ENCODE results near the gene OAS1. TPM values are rescaled to one million over a fixed set of nuclear protein-coding genes. Genes with fewer than 3 reads are reported as not detected.

The OAS1 gene
- total and polyA plus RNA-seq, 2 donors (not counting 1 experiment from before 2014, with no cell fraction given): 48.3 to 70.2 TPM

GRCh38 chr12:112962561-112962960, 55.8 kb downstream of the OAS1 start:
- no peaks in the 10 kb centered on the region for H3K27me3 ChIP-seq (replicated peaks in 1 of 4; ENCODE audit: control extremely low read depth in 1 of 4, control insufficient read depth in 3 of 4, insufficient read depth in 4 of 4, low read length in 3 of 4)
- WGBS (ENCODE audit: insufficient coverage): 96% methylated on average over 5 of the region's 7 CpGs
- peaks cover 6% of the 10 kb centered on the region for H3K9me3 Mint-ChIP-seq (ENCODE audit: insufficient read depth)
- H3K4me2 ChIP-seq (replicated peaks; ENCODE audit: low read depth, low read length, poor library complexity, severe bottlenecking): no peak overlapping the region
- ChIA-PET CTCF (interaction anchor here (1.1 kb wide), 1 partner anchor 68 kb away, joined by 3 read pairs; no protein-coding TSS in a partner anchor), POLR2A (no interaction called here)
- H3K9me3 ChIP-seq (ENCODE audit: control extremely low read depth in 1 of 3, control insufficient read depth in 2 of 3, insufficient read depth in 1 of 3, low read length in 2 of 3): peaks cover 0 to 6% (median 0%) of the 10 kb centered on the region in 3 donors
- peaks cover 0 to 59% of the 10 kb centered on the region in 2 experiments for H3K36me3 ChIP-seq (replicated peaks in 1 of 2; ENCODE audit: control extremely low read depth in 1 of 2, control insufficient read depth in 1 of 2, extremely low read depth in 1 of 2, insufficient read depth in 2 of 2, low read length in 1 of 2)
- TF ChIP-seq, protein P1, sequence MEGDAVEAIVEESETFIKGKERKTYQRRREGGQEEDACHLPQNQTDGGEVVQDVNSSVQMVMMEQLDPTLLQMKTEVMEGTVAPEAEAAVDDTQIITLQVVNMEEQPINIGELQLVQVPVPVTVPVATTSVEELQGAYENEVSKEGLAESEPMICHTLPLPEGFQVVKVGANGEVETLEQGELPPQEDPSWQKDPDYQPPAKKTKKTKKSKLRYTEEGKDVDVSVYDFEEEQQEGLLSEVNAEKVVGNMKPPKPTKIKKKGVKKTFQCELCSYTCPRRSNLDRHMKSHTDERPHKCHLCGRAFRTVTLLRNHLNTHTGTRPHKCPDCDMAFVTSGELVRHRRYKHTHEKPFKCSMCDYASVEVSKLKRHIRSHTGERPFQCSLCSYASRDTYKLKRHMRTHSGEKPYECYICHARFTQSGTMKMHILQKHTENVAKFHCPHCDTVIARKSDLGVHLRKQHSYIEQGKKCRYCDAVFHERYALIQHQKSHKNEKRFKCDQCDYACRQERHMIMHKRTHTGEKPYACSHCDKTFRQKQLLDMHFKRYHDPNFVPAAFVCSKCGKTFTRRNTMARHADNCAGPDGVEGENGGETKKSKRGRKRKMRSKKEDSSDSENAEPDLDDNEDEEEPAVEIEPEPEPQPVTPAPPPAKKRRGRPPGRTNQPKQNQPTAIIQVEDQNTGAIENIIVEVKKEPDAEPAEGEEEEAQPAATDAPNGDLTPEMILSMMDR (IDR thresholded peaks at IDR 0.05): no peak
- no peak for TF ChIP-seq EZH2 (IDR thresholded peaks at IDR 0.05; ENCODE audit: borderline replicate concordance, insufficient read depth, low read depth, low read length, poor library complexity, severe bottlenecking)
- DNase-seq (no peak), ATAC-seq (ENCODE audit: low read depth) (no peak)
- H3K4me1 Mint-ChIP-seq: no peaks in the 10 kb centered on the region
- no peak overlapping the region for H3K4me3 Mint-ChIP-seq
- no peaks in the 10 kb centered on the region for H3K4me1 ChIP-seq (ENCODE audit: control insufficient read depth in 2 of 2, insufficient read depth in 2 of 2, low read length in 2 of 2)
- no peak overlapping the region for H3K4me3 ChIP-seq (ENCODE audit: control extremely low read depth in 1 of 5, extremely low read depth in 1 of 5, insufficient read depth in 1 of 5, low read depth in 2 of 5, low read length in 4 of 5)
- no peaks in the 10 kb centered on the region for H3K79me2 ChIP-seq (ENCODE audit: control insufficient read depth, insufficient read depth, low read length)
- no peak overlapping the region for H3K27ac ChIP-seq (ENCODE audit: low read length in 2 of 2)
- no peak overlapping the region for H2AFZ ChIP-seq (ENCODE audit: insufficient read depth, low read depth, low read length, poor library complexity, severe bottlenecking)
- no peak overlapping the region for H3K27ac Mint-ChIP-seq
- no peaks in the 10 kb centered on the region for H4K20me1 ChIP-seq (ENCODE audit: control insufficient read depth, insufficient read depth, low read length, poor library complexity, severe bottlenecking)
- intact Hi-C loops (cut with micrococcal nuclease): no loop called here
- no peaks in the 10 kb centered on the region for H3K27me3 Mint-ChIP-seq
- no peak overlapping the region for H3K9ac ChIP-seq (ENCODE audit: low read length)

DNA sequence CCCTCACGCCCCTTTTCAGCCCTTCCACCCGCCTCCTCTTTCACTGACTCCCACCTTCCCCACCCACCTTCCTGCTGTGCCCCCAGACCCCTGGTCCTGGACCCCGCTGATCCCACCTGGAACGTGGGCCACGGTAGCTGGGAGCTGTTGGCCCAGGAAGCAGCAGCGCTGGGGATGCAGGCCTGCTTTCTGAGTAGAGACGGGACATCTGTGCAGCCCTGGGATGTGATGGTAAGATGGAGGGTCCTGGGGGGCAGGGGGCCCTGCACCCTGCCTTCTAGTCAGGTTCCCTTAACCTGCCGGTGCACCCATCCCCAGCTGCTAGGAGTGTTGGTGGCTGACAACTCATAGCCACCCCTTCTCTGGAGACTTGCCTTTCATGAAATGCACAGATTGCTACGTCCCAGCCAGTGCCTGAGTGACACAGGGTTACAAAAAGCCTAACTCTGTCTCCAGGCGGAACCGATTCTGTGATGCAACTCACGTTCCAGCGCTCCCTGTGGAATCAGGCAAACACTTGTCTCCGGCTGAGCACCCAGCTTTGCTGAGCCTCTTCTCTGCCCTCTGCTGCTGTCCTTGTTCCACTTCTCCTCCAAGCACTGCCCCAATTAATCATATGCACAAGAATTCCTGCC, 56.6 kb downstream of the OAS1 start:
- POLR2A ChIA-PET: no interaction called here

More for the DNA sequence above, 56.6 kb downstream of the OAS1 start:
- WGBS (ENCODE audit: insufficient coverage): 98% methylated on average over 14 of the region's 14 CpGs
- peaks cover 0 to 61% of the 10 kb centered on the region in 2 experiments for H3K36me3 ChIP-seq (replicated peaks in 1 of 2; ENCODE audit: control extremely low read depth in 1 of 2, control insufficient read depth in 1 of 2, extremely low read depth in 1 of 2, insufficient read depth in 2 of 2, low read length in 1 of 2)
- H3K4me3 ChIP-seq (ENCODE audit: control extremely low read depth in 1 of 5, extremely low read depth in 1 of 5, insufficient read depth in 1 of 5, low read depth in 2 of 5, low read length in 4 of 5): no peak overlapping the region
- intact Hi-C loops (cut with micrococcal nuclease): no loop called here
- no peak overlapping the region for H3K27ac Mint-ChIP-seq
- no peaks in the 10 kb centered on the region for H3K4me1 Mint-ChIP-seq
- H3K27me3 Mint-ChIP-seq: no peaks in the 10 kb centered on the region
- H3K9me3 ChIP-seq (ENCODE audit: control extremely low read depth in 1 of 3, control insufficient read depth in 2 of 3, insufficient read depth in 1 of 3, low read length in 2 of 3): peaks cover 0 to 6% (median 0%) of the 10 kb centered on the region in 3 donors
- ATAC-seq (ENCODE audit: low read depth): no peak
- no peaks in the 10 kb centered on the region for H4K20me1 ChIP-seq (ENCODE audit: control insufficient read depth, insufficient read depth, low read length, poor library complexity, severe bottlenecking)
- H3K79me2 ChIP-seq (ENCODE audit: control insufficient read depth, insufficient read depth, low read length): no peaks in the 10 kb centered on the region
- no peak for DNase-seq
- no peak overlapping the region for H3K27ac ChIP-seq (ENCODE audit: low read length in 2 of 2)
- H2AFZ ChIP-seq (ENCODE audit: insufficient read depth, low read depth, low read length, poor library complexity, severe bottlenecking): no peak overlapping the region
- no peak overlapping the region for H3K9ac ChIP-seq (ENCODE audit: low read length)
- no peaks in the 10 kb centered on the region for H3K4me1 ChIP-seq (ENCODE audit: control insufficient read depth in 2 of 2, insufficient read depth in 2 of 2, low read length in 2 of 2)
- H3K9me3 Mint-ChIP-seq (ENCODE audit: insufficient read depth): peaks cover 4% of the 10 kb centered on the region
- H3K4me3 Mint-ChIP-seq: no peak overlapping the region
- no peak overlapping the region for H3K4me2 ChIP-seq (replicated peaks; ENCODE audit: low read depth, low read length, poor library complexity, severe bottlenecking)
- TF ChIP-seq, protein P1 (IDR thresholded peaks at IDR 0.05): no peak
- TF ChIP-seq EZH2 (IDR thresholded peaks at IDR 0.05; ENCODE audit: borderline replicate concordance, insufficient read depth, low read depth, low read length, poor library complexity, severe bottlenecking): no peak
- CTCF ChIA-PET: interaction anchor here (1.0 kb wide), 1 partner anchor 15 kb away, joined by 3 read pairs; no protein-coding TSS in a partner anchor
- no peaks in the 10 kb centered on the region for H3K27me3 ChIP-seq (replicated peaks in 1 of 4; ENCODE audit: control extremely low read depth in 1 of 4, control insufficient read depth in 3 of 4, insufficient read depth in 4 of 4, low read length in 3 of 4)
